ENCODE results near the gene APC. TPM values are rescaled to one million over a fixed set of nuclear protein-coding genes. Genes with fewer than 3 reads are reported as not detected.

The APC gene
- total and polyA plus RNA-seq, 10 of the 15 experiments (the other 5 are each of a cell fraction or from before 2014, with no cell fraction given) = 3.2 to 23.3 (median 13.8) TPM

DNA sequence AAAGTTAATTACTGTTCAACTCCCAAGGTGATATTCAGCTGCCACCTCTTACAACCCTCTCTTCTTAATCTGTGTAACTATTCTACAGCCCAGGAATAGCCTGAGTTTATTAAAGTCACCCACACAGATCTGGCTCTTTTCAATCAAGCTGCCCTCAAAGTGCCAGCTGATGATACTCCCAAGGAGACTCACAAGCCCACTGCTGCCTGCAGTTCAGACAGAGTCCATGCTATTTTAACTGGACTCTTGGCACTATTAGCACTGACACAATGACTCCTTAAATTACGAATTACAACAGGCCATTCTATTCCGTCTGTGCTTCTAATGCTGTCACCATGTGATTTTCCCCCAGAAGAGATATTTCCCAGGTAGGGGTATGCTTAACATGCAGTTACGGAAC, 158.0 kb downstream of the APC start:
- RAD21 ChIA-PET (ENCODE audit: unreplicated experiment) = interaction anchor here (0.6 kb wide), 1 partner anchor 31 kb away, joined by 6 read pairs; no protein-coding TSS in a partner anchor
- no peaks in the 10 kb centered on the region for H3K9me3 ChIP-seq (replicated peaks; ENCODE audit: control insufficient read depth, insufficient read depth, low read length)
- peaks cover 9% of the 10 kb centered on the region; the same call in 1 of the 2 replicates for H3K4me1 ChIP-seq (ENCODE audit: control insufficient read depth, insufficient read depth, low read length)
- H3K27ac ChIP-seq (ENCODE audit: control insufficient read depth, insufficient read depth) = no peak overlapping the region
- POLR2A ChIA-PET = no interaction called here
- ATAC-seq = no peak
- WGBS (ENCODE audit: insufficient coverage, insufficient replicate concordance, low lambda C conversion rate, missing lambda C conversion rate) = 95% methylated on average over 3 of the region's 3 CpGs
- FAIRE-seq = no peak
- no peak overlapping the region for H3K4me3 ChIP-seq
- H3K27me3 ChIP-seq (replicated peaks in 1 of 2; ENCODE audit: control insufficient read depth in 2 of 2, insufficient read depth in 2 of 2, low read length in 1 of 2) = no peaks in the 10 kb centered on the region
- no peaks in the 10 kb centered on the region; the same call in 1 of the 2 replicates for H4K20me1 ChIP-seq (ENCODE audit: control insufficient read depth, insufficient read depth)
- SMC1A ChIA-PET (ENCODE audit: uncharacterized antibody, unreplicated experiment) = interaction anchor here (1.0 to 1.8 kb wide), 6 partner anchors 9 to 138 kb away, joined by 3 to 6 read pairs (median 4); no protein-coding TSS in a partner anchor
- H3K4me2 ChIP-seq (ENCODE audit: control insufficient read depth, insufficient read depth) = no peak overlapping the region
- no TSS peak for BruUV-seq (replicated peaks)
- no peak overlapping the region for H2AFZ ChIP-seq (ENCODE audit: control insufficient read depth, low read depth, low read length)
- H3K36me3 ChIP-seq (ENCODE audit: control insufficient read depth in 2 of 2, insufficient read depth in 2 of 2, low read length in 1 of 2) = peaks cover 5 to 30% of the 10 kb centered on the region in 2 experiments; a peak in 3 of 4 replicates
- in situ Hi-C loops (cut with MboI) (no loop called here), intact Hi-C loops (cut with micrococcal nuclease; ENCODE audit: unreplicated experiment) (no loop called here)
- TF ChIP-seq SPI1 (IDR thresholded peaks at IDR 0.05; ENCODE audit: borderline replicate concordance, insufficient read depth, low read depth, low read length) (no peak), ESRRA (IDR thresholded peaks at IDR 0.05; ENCODE audit: low read length) (no peak), PML (IDR thresholded peaks at IDR 0.05; ENCODE audit: low read length) (no peak), SMAD1 (IDR thresholded peaks at IDR 0.05; ENCODE audit: low read depth, partially characterized antibody) (no peak), EED (IDR thresholded peaks at IDR 0.05; ENCODE audit: low read depth) (no peak), MEF2B (IDR thresholded peaks at IDR 0.05; ENCODE audit: partially characterized antibody, poor library complexity, severe bottlenecking) (no peak), ZSCAN29 (IDR thresholded peaks at IDR 0.05) (no peak), HDAC6 (IDR thresholded peaks at IDR 0.05; ENCODE audit: unreplicated experiment) (no peak), POLR2AphosphoS2 (IDR thresholded peaks at IDR 0.05; ENCODE audit: low read depth, low read length) (no peak), FOXK2 (IDR thresholded peaks at IDR 0.05) (no peak), HCFC1 (IDR thresholded peaks at IDR 0.05; ENCODE audit: low read length) (no peak), ZNF207 (IDR thresholded peaks at IDR 0.05; ENCODE audit: borderline replicate concordance) (no peak), MEF2A (IDR thresholded peaks at IDR 0.05; ENCODE audit: insufficient read depth, low read depth, low read length) (no peak), RFX5 (IDR thresholded peaks at IDR 0.05; ENCODE audit: low read depth, low read length) (no peak)
- TF ChIP-seq, protein P1, sequence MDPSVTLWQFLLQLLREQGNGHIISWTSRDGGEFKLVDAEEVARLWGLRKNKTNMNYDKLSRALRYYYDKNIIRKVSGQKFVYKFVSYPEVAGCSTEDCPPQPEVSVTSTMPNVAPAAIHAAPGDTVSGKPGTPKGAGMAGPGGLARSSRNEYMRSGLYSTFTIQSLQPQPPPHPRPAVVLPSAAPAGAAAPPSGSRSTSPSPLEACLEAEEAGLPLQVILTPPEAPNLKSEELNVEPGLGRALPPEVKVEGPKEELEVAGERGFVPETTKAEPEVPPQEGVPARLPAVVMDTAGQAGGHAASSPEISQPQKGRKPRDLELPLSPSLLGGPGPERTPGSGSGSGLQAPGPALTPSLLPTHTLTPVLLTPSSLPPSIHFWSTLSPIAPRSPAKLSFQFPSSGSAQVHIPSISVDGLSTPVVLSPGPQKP (IDR thresholded peaks at IDR 0.05; ENCODE audit: low read depth, low read length) = no peak
- TF ChIP-seq, protein P2, sequence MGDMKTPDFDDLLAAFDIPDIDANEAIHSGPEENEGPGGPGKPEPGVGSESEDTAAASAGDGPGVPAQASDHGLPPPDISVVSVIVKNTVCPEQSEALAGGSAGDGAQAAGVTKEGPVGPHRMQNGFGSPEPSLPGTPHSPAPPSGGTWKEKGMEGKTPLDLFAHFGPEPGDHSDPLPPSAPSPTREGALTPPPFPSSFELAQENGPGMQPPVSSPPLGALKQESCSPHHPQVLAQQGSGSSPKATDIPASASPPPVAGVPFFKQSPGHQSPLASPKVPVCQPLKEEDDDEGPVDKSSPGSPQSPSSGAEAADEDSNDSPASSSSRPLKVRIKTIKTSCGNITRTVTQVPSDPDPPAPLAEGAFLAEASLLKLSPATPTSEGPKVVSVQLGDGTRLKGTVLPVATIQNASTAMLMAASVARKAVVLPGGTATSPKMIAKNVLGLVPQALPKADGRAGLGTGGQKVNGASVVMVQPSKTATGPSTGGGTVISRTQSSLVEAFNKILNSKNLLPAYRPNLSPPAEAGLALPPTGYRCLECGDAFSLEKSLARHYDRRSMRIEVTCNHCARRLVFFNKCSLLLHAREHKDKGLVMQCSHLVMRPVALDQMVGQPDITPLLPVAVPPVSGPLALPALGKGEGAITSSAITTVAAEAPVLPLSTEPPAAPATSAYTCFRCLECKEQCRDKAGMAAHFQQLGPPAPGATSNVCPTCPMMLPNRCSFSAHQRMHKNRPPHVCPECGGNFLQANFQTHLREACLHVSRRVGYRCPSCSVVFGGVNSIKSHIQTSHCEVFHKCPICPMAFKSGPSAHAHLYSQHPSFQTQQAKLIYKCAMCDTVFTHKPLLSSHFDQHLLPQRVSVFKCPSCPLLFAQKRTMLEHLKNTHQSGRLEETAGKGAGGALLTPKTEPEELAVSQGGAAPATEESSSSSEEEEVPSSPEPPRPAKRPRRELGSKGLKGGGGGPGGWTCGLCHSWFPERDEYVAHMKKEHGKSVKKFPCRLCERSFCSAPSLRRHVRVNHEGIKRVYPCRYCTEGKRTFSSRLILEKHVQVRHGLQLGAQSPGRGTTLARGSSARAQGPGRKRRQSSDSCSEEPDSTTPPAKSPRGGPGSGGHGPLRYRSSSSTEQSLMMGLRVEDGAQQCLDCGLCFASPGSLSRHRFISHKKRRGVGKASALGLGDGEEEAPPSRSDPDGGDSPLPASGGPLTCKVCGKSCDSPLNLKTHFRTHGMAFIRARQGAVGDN (IDR thresholded peaks at IDR 0.05) = no peak
- TF ChIP-seq, protein P3, sequence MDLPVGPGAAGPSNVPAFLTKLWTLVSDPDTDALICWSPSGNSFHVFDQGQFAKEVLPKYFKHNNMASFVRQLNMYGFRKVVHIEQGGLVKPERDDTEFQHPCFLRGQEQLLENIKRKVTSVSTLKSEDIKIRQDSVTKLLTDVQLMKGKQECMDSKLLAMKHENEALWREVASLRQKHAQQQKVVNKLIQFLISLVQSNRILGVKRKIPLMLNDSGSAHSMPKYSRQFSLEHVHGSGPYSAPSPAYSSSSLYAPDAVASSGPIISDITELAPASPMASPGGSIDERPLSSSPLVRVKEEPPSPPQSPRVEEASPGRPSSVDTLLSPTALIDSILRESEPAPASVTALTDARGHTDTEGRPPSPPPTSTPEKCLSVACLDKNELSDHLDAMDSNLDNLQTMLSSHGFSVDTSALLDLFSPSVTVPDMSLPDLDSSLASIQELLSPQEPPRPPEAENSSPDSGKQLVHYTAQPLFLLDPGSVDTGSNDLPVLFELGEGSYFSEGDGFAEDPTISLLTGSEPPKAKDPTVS (IDR thresholded peaks at IDR 0.05; ENCODE audit: low read depth, low read length) = no peak
- CTCF ChIA-PET = interaction anchor here (1.2 to 2.6 kb wide), 3 partner anchors 9 to 85 kb away, joined by 5 to 6 read pairs (median 5); no protein-coding TSS in a partner anchor
- no peaks in the 10 kb centered on the region; the same call in 1 of the 2 replicates for H3K79me2 ChIP-seq (ENCODE audit: control insufficient read depth, insufficient read depth, low read length)
- H3K9ac ChIP-seq (ENCODE audit: control insufficient read depth, insufficient read depth, low read length) = no peak overlapping the region
- DNase-seq (ENCODE audit: low read depth, low spot score) = no peak

Data from GM12878 (cell line).